ENCODE data around the gene C1QTNF12. TPM values are rescaled to one million over a fixed set of nuclear protein-coding genes. Genes with fewer than 3 reads are reported as not detected.

C1QTNF12 gene
- total and polyA plus RNA-seq, 2 of the 8 experiments (the other 6 are each of a cell fraction or from before 2014, with no cell fraction given) = 2.1 to 3.7 TPM

- TF ChIP-seq JUN (IDR thresholded peaks at IDR 0.05; ENCODE audit: low read depth, low read length) = no peak
- TF ChIP-seq SP4 (IDR thresholded peaks at IDR 0.05; ENCODE audit: low read length) = no peak
- no peak for TF ChIP-seq ZNF274 (IDR thresholded peaks at IDR 0.05; ENCODE audit: borderline replicate concordance, extremely low read depth, low read length)
- TF ChIP-seq CEBPB (IDR thresholded peaks at IDR 0.05; ENCODE audit: low read depth, low read length) = no peak
Measured at GRCh38 chr1:1202831-1203560, 43.5 kb downstream of the C1QTNF12 start (continued).
